Ascending aorta (tissue), 2 donors: Measurements from ENCODE around the gene PHF19. TPM values are rescaled to one million over a fixed set of nuclear protein-coding genes. Genes with fewer than 3 reads are reported as not detected.

ENCODE experiments used
- DNase-seq, 2 donors: peaks; one replicate each; pipeline ENCODE4 v3.0.0-alpha.2; 2019; ENCODE audit warnings: low spot score in 2 of 2
- H3K27ac ChIP-seq, 2 donors: fragments of 200-600 bp; sonication (generic); one replicate each; pipeline ENCODE4 v1.5.1; 2016 to 2017; ENCODE audit warnings: mild to moderate bottlenecking in 1 of 2
- H3K27me3 ChIP-seq: fragments of 200-600 bp; sonication (generic); one replicate; pipeline ENCODE4 v1.5.1; 2017
- H3K36me3 ChIP-seq, 2 donors: fragments of 200-600 bp; sonication (generic); one replicate each; pipeline ENCODE4 v1.5.1; 2016
- H3K4me1 ChIP-seq, 2 donors: fragments of 200-600 bp; sonication (generic); one replicate each; pipeline ENCODE4 v1.5.1; 2016 to 2017; ENCODE audit warnings: mild to moderate bottlenecking in 1 of 2
- H3K4me3 ChIP-seq, 2 donors: fragments of 200-600 bp; sonication (generic); one replicate each; pipeline ENCODE4 v1.5.1; 2016 to 2017; ENCODE audit warnings: mild to moderate bottlenecking in 1 of 2
- H3K9me3 ChIP-seq, 2 donors: fragments of 200-600 bp; sonication (generic); one replicate each; pipeline ENCODE4 v1.5.1; 2016
- intact Hi-C: fragments of 100-400 bp; cut with DNase I; formaldehyde crosslinking; loops from one replicate; pipeline ENCODE4 v1.15.1; 2023
- total RNA-seq: library from RNA; depleted of rRNA; stranded (reverse); fragments of >200 nt; gene quantifications from one replicate; pipeline ENCODE4 v1.1.0, GENCODE V29; 2016
- TF ChIP-seq, protein P1 (sequence below), 3 experiments: fragments of 200-600 bp in 2 of 3; fragments of 450-650 bp in 1 of 3; sonication (generic) in 2 of 3; IDR thresholded peaks; one replicate each; pipeline ENCODE4 v1.5.1; 2016 to 2019; ENCODE audit warnings: antibody characterized with exemption in 3 of 3, mild to moderate bottlenecking in 1 of 3, moderate library complexity in 1 of 3

The PHF19 gene
- total RNA-seq, 1 donor from 2014 or later, result 33.0 TPM

DNA sequence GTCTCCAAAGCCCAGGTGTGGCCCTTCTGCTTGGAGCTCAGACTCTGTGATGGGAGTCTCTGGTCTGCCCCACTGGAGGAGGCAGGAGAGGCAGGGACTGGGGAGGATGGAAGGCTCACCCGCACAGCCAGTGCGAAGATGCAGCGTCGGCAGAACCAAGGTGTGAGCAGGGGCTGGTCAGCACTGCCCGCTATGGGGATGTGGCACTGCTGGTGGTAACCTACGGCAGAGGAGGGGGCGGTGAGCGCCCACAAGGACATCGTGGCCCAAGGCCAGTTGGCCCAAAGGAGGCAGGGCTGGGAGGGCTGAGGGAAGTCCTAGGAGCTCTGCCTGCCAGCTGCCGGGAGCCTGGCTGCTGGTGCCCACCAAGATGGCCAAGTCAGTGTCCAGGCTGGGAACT is 7.3 kb downstream of the PHF19 start:
- intact Hi-C loops, result loop anchor here (2.0 to 5.0 kb wide), 3 partner anchors 77 to 333 kb away; partner anchors contain the start of genes CNTRL, FBXW2 and RAB14
- peaks cover 5 to 16% of the 10 kb centered on the region in 2 donors for H3K4me1 ChIP-seq
- peaks cover 32 to 36% of the 10 kb centered on the region in 2 donors for H3K36me3 ChIP-seq
- peak overlapping the region in 1 of 2 donors; percentile 62 for H3K4me3 ChIP-seq
- H3K27me3 ChIP-seq, result no peaks in the 10 kb centered on the region
- no peaks in the 10 kb centered on the region for H3K9me3 ChIP-seq
- no peak for DNase-seq
- TF ChIP-seq, protein P1, sequence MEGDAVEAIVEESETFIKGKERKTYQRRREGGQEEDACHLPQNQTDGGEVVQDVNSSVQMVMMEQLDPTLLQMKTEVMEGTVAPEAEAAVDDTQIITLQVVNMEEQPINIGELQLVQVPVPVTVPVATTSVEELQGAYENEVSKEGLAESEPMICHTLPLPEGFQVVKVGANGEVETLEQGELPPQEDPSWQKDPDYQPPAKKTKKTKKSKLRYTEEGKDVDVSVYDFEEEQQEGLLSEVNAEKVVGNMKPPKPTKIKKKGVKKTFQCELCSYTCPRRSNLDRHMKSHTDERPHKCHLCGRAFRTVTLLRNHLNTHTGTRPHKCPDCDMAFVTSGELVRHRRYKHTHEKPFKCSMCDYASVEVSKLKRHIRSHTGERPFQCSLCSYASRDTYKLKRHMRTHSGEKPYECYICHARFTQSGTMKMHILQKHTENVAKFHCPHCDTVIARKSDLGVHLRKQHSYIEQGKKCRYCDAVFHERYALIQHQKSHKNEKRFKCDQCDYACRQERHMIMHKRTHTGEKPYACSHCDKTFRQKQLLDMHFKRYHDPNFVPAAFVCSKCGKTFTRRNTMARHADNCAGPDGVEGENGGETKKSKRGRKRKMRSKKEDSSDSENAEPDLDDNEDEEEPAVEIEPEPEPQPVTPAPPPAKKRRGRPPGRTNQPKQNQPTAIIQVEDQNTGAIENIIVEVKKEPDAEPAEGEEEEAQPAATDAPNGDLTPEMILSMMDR (IDR thresholded peaks at IDR 0.05), result no peak
- peak overlapping the region; percentile 83 to 85 for H3K27ac ChIP-seq

GRCh38 chr9:120869360-120869687 is 7.7 kb downstream of the PHF19 start:
- TF ChIP-seq, protein P1 (IDR thresholded peaks at IDR 0.05), result no peak
- Histone ChIP-seq H3K9me3 (no peaks in the 10 kb centered on the region), H3K27ac (peak overlapping the region; percentile 83 to 85), H3K4me3 (peak overlapping the region; percentile 54 to 62), H3K36me3 (peaks cover 29 to 37% of the 10 kb centered on the region in 2 donors), H3K4me1 (peaks cover 5 to 16% of the 10 kb centered on the region in 2 donors), H3K27me3 (no peaks in the 10 kb centered on the region)
- no peak for DNase-seq
- intact Hi-C loops, result loop anchor here (2.0 to 5.0 kb wide), 3 partner anchors 77 to 333 kb away; partner anchors contain the start of genes CNTRL, FBXW2 and RAB14

- DNase-seq, result peak; percentile 88 to 98
- Histone ChIP-seq H3K27ac (peak overlapping the region; percentile 83 to 85), H3K9me3 (no peaks in the 10 kb centered on the region), H3K4me3 (peak overlapping the region; percentile 54 to 62), H3K4me1 (peaks cover 5 to 16% of the 10 kb centered on the region in 2 donors), H3K27me3 (no peaks in the 10 kb centered on the region), H3K36me3 (peaks cover 24 to 37% of the 10 kb centered on the region in 2 donors)
- intact Hi-C loops, result loop anchor here (1.0 to 5.0 kb wide), 5 partner anchors 26 to 333 kb away; partner anchors contain the start of genes CNTRL, FBXW2 and RAB14
- TF ChIP-seq, protein P1 (IDR thresholded peaks at IDR 0.05), result peak; percentile 49 to 71 (median 61)
Measured at GRCh38 chr9:120868676-120869359, 8.2 kb downstream of the PHF19 start.

DNA sequence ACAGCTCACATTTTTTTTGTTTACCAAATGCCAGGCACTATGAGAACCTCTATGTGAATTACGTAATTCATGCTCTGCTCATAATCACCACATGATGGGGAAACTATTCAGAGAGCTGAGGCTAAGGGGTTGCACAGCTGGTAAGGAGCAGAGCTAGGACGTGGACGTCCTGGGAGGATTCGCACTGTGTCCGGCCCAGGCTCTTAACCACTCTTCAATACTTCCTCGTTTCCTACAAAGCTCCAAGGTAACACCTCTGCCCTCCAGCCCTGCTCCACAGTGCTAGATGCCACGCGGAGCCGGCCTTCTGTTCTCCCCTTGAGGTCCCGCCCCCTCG is 8.7 kb downstream of the PHF19 start:
- intact Hi-C loops, result loop anchor here (1.0 to 5.0 kb wide), 5 partner anchors 25 to 334 kb away; partner anchors contain the start of genes CNTRL, FBXW2 and RAB14
- H3K36me3 ChIP-seq, result peaks cover 21 to 37% of the 10 kb centered on the region in 2 donors
- H3K27me3 ChIP-seq, result no peaks in the 10 kb centered on the region
- H3K4me3 ChIP-seq, result peak overlapping the region; percentile 52 to 62
- H3K9me3 ChIP-seq, result no peaks in the 10 kb centered on the region
- TF ChIP-seq, protein P1 (IDR thresholded peaks at IDR 0.05), result no peak
- peaks cover 5 to 16% of the 10 kb centered on the region in 2 donors for H3K4me1 ChIP-seq
- DNase-seq, result no peak
- peak overlapping the region; percentile 83 to 85 for H3K27ac ChIP-seq

GRCh38 chr9:120867676-120868338 is 9.2 kb downstream of the PHF19 start:
- Histone ChIP-seq H3K27me3 (no peaks in the 10 kb centered on the region), H3K4me1 (peaks cover 5 to 16% of the 10 kb centered on the region in 2 donors), H3K36me3 (peaks cover 26 to 37% of the 10 kb centered on the region in 2 donors), H3K27ac (peak overlapping the region; percentile 83 to 85), H3K4me3 (peak overlapping the region; percentile 52 to 62), H3K9me3 (no peaks in the 10 kb centered on the region)
- no peak for DNase-seq
- TF ChIP-seq, protein P1 (IDR thresholded peaks at IDR 0.05), result no peak
- intact Hi-C loops, result loop anchor here (1.0 to 5.0 kb wide), 5 partner anchors 25 to 334 kb away; partner anchors contain the start of genes CNTRL, FBXW2 and RAB14
